ENCODE data around the gene TAP1.

Gene TAP1

DNA sequence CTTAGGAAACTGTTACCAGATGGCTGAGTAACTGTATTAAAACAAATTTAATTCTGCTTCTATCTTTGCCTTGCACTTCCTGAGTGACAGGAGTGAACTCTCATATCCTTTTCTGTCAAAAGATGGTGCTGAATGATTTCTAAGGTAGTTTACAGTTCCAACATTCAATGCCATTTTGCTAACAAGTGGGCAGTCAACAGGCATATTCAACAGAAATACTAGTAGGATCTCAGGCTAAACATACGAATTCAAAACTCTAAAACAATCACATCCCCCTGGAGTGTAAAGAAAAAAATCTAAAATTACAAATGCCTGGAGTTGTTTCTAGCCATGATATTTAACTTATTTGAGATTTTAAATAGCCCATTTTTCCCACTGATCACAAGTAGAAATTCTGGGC, 7.2 kb upstream of the TAP1 start:
- no peak for DNase-seq

DNA sequence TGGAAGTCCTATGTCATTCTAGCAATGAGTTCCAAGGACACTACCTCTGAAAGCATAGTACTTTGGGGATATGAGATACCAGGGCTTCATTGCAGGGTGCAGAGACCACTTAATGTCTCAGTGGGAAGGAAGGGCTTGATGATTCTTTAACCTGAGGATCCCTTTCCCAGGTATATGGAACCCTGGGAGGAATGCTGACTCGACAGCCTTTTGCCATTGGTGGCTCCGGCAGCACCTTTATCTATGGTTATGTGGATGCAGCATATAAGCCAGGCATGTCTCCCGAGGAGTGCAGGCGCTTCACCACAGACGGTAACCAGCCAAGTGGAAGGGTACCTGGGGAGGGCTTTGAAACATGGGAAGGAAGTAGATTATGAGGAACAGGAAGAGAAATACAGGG, 4.7 kb upstream of the TAP1 start:
- no peak for DNase-seq

DNA sequence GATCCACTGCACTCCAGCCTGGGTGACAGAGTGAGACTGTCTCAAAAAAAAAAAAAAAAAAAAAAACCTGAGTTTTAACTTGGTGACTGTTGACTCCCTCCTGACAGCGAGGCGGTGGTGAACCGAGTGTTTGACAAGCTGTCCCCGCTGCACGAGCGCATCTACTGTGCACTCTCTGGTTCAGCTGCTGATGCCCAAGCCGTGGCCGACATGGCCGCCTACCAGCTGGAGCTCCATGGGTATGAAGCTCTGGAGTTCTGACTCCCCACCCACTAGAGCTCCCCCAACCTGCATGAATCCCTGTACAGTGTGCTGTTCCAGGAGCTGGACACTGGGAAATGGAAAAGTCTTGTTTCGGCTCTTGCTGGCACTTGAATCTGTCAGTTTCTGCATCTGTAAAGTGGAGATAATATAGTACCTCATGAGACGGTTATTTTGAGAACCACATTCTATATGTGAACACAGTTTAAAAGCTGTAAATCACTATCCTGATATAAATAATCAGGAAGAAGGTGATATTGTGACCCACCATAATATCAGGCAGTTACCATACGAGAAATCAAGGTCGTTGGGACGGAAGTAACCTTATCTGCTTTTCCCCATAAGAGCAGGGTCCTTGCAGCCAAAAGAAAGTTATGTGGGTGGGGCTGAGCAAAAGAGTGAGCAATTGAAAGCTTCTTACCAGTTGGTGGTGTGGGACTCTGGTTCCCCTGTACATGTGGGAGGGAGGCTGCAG, 3.8 kb upstream of the TAP1 start:
- no peak for DNase-seq

DNA sequence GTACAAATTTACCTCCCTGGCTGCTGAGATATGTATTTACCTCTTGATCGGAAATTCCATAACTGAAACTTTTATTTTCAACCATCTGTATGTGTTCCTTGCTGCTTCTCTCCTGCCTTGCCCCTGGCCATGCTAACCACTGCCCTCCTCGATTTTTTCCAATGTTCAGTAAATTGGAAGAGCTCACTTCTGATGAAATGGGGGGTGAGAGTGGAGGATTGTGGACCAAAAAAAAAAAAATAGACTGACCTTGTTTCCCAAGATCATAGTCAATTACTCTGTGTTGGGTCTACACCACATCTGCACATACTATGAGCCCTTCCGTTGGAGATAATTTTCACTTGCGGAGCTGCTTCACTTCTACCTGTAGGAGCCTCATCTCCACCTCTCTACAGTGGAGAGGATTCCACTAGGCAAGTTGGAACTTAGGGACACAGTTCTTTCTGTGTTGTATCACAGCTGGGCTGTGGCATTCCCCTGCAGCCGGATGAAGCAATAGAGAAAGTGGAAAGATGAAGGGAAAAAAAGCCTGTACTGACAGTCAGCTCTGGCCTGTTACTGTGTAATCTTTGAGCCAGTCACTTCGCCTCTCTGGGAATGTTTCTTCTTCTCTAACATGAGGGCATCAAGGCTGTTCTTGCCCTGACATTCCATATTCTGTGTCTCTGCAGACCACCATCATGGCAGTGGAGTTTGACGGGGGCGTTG, 2.1 kb upstream of the TAP1 start:
- DNase-seq: no peak

DNA sequence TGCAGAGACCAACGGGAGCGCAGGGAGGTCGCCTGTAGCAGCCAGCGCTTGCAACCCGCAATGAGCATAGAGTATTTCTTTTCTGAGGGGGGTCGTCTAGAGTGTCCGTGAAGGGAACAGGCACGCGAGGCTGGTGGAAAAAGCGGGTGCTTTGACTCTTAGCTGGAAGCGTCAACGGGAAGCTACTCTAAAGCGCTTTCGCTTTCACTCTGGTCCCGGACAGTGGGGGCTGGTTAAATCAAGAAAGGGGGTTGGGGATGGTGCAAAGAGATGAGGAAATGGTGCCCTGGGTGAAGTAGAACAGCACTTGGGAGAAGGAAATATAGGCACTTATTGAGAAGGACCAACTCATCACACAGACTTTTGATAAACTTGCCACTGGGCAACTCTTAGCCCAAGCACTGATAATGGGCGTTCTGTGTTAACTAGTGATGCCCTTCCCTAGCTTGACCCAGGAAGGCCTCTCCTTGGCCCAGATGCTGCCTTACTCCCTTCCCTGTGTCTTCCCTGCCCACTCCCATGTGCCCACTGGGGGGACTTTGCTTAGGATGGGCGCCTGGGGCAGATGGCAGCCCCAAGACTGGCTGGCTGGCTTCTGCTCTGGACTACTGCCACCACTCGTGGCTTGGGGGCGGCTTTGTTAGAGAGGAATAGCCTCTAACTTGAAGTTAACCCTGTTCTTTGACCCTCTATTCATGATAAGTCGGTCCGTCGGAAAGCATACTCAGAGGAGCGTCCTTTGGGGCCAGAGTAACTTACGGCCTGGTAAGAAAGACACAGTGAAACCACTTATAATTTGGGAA, 1.1 kb upstream of the TAP1 start:
- peak; percentile 74 for DNase-seq

DNA sequence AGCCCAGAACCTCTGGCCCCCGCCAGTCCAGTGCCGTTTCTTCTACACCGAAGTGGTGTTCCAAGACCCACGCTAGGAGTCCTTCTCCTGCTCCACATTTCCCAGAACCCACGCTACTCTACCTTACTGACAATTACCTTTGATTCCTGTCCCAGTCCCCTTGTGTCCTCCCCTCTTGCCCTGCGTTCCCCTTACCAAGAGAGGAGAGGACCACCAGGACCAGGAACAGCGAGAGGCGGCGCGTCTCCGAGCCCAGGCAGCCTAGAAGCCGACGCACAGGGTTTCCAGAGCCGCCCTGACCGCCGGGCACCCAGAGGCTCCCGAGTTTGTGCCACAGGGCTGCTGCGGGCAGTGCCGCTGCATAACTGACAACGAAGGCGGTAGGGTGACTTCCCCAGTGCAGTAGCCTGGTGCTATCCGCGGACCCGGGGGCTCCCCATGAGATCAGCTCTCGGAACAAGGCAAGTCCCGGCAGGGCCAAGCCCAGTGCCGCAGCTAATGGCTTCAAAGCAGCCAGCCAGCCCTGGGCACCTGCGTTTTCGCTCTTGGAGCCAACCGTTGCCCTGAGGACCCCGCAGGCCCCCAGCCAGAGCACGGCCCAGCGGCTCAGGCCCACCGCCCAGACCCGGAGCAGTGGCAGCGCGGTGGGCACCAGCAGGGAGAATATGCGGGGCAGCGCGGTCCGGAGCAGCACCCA, 512 bp downstream of the TAP1 start:
- peak; percentile 63 for DNase-seq

DNA sequence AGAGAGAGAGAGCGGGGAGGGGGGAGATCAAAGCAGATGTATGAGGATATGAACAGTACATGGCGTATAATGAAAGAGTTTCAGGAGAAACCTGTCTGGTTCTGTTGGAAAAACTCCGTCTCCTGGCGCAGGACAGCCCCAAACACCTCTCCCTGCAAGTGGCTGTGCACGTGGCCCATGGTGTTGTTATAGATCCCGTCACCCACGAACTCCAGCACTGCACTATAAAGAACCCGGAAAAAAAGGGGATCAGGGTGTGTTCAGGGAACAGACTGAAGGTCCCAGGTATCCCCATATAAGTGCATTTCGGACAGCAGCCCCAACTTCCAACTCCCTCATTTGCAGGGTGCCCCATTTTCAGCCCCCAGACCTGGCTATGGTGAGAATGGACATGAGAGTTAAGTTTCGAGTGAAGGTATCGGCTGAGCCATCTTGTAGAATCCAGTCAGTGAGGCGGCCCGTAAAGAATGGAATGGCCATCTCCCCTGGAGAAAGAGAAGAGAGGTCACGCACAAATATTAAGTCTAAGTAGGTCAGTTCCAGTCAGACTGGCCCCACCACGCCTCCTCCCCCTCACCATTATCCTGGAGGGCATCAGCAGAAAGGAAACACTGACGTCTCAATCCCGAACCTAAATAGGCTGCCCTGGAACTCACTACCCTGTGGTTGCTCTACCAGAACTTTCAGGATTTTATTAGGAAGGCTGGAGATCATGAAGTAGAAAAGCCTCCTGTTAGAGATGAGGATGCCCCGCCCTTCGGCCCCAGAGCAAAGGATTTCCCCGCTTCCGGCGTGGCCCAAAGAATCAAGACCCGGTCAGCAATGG, 1.3 kb downstream of the TAP1 start:
- DNase-seq: peak; percentile 44

DNA sequence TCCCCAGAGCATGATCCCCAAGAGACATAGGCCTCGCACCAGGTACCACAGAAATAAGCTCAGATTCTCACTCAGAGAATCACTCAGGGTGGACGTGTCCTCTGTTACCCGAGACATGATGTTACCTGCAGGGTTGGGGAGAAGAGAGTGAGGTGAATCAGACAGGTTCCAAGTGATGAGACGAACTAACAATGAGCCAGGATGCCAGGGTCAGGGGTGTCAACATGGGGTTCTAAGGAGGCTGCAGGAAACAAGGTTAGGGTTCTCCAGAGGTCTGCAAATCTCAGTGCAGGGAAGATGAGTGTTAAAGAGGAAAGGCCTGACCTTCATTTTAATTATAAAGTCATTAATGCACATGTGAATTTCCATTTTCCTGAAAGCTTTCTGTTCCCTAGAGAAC, 2.5 kb downstream of the TAP1 start:
- DNase-seq: no peak

DNA sequence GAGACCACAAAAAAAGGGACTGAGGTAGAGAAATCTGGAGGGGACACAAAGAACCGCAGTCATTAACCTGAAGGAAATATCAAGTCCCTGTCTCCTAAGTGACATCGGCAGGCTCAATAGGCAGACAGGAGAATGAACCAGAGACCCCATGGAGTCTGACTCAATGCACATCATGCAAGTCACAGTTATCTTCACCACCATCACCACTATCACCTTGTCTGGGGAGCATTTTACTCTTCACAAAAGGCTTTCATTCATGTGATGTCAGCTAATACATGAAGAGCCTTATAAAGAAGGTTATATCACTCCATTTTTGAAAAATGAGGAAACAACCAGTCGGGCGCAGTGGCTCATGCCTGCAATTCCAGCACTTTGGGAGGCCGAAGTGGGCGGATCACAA, 4.4 kb downstream of the TAP1 start:
- no peak for DNase-seq

DNA sequence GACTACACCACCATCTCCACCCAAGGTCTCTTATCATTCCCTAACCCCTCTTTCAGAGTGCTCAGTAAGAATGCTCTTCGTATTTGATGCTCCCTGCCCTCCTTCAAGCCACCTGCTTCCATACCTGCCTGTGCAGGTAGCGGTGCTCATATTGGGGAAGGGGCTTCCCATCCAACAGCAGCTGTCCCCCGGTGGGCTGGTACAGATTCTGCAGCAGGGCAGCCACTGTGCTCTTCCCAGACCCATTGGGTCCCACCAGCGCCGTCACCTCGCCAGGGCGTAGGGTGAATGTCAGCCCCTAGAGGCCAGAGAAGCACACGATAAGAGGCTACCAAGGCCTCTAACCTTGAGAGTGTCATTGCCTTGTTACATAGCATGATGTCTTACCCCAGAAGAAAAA, 5.7 kb downstream of the TAP1 start:
- no peak for DNase-seq

DNA sequence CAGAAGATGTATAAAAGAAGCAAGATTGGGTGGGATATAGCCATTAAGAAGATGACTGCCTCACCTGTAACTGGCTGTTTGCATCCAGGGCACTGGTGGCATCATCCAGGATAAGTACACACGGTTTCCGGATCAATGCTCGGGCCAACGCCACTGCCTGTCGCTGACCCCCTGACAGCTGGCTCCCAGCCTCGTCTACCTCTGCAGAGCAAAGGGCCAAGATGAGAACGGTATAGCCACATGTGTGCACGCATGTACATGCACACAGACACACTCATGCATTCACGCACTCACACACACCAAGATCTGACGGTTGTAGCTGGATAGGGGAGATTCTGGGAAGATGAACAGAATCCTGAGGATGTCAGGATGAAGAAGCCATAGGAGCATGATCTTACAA, 6.5 kb downstream of the TAP1 start:
- DNase-seq: no peak

DNA sequence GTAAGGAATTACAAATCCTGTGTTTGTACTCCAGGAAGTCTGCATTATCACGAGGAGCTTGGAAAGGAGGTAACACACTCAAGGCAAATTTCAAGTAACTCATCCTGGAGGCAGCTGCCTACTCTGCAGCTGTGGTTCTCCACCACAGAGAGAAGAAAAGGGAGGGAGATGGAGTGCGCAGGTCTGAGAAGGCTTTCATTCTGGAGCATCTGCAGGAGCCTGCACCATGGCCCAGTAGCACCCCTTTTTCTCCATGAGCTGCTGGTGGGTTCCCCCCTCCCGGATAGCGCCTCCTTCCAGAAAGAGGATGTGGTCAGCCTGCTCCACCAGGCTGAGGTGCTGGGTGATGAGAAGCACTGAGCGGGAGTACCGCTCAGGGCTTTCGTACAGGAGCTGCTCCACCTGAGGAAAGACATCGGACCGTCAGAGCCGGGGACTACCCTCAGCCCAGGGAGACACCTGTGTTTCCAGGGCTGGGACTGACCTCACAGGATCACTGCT, 8.1 kb downstream of the TAP1 start:
- DNase-seq: peak; percentile 64

DNA sequence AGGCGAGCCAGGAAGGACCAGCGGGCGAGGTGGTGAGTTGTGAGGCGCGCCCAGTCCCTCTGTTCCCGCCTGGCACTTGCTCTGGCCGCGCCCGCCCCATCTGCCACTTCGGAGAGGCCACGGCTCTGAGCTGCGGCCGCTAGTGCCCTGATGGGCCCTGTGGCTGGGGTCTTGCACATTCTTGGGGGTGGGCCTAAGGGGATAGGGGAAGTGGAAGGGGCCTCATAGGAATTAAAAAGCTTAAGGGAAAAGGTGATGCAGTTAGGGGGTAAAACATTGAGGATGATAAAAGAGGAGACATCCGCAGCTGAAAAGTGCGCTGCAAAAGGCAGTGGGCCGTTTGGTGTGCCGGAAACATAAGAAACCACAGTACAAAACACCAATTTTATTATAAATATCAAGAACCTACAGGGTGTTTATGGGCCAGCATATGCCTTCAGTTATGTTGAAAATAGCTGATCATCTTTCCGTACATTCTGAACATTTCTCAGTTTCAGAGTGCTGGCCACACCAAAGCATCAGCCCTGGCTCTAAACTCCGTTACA, 8.6 kb downstream of the TAP1 start:
- no peak for DNase-seq

DNA sequence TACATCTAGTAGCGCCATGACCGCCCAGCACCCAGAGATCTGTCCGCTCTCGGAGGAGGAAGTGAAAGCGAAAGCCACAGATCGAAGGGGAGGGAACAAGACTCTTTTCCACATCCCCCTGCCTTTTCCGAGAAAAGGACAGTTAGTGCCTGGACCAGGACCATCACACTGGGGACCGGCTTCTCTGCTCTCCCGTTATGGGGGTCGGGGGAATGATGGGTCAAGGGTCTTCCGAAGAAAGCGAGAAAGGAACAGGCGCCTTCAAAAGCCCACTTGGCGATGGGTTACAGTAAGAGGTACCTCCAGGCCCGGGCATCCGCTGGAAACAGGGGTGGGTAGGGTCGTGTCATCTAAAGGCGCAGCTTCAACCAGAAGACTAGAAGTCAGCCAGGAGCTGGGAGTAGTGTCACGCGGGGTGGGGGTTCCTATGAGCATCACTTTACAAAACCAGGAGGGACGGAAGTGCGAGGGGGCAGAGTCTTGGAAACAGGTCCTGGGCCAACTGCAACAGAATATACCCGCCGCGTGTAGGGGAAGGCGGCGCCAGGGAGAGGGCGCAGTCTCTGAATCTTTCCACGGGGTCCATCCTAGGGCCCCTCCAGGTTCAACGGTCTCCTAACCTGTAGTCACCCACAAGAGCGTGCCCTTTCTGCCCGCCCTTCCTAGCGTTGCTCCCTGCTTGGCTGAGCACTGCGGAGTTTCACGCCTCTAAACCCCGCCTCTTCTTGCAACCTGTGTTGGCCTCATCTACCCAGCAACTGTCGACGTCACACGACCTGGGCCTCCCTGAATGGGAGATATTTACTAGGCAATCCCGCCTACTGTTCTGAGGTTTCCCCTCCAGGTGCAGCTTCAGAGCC, 9.3 kb downstream of the TAP1 start, which contains the start of gene PSMB8:
Gene PSMB8, minus strand, starts transcription at position 69 of the 860 bp plus-strand sequence. Its CDS starts 51 bp downstream, at position 18.
- DNase-seq: peak; percentile 99

DNA sequence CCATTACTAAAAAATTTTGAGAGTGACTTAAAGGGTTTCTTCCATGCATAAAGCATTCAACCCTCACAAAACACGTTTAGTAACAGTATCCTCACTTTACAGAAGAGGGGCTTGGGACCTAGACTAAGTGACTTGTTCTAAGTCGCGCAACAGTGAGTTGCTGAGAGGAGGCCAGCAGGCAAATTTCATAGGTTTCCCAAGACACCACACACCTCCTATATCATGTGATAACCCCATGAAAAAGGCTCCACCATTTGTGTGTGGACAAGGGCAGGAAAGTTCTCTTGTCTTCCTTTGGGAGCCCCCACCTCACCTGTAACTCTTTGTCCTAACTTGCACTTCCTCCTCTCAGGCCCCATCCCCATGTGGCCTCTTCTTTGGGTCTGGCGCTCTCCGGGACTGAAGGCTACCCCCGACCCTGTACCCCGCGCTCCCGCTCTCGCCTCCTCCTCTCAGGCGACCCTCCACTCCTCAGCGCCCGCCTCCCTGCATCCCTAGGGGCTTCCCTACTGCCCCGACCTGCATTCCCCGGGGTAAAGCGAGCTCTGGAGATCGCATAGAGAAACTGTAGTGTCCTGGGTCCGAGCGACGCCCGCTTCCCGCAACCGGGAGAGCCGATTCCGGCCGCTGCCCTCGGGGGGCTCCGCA, 10.0 kb downstream of the TAP1 start:
- peak; percentile 36 for DNase-seq

DNA sequence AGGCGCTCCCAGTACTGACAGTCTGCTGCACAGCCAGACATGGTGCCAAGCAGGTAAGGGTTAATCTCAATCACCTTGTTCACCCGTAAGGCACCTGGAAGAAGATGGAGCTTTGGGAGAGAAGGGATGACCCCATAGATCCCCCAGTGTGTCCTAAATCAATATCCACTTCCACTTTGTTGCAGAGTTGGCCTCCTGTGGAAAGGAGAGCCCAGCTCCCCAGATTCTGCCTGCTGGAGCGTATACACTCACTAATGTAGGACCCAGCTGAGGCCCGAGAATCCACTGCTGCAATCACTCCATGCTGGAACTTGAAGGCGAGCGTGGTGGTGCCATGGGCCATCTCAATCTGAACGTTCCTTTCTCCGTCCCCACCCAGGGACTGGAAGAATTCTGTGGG, 10.8 kb downstream of the TAP1 start:
- DNase-seq: no peak

DNA sequence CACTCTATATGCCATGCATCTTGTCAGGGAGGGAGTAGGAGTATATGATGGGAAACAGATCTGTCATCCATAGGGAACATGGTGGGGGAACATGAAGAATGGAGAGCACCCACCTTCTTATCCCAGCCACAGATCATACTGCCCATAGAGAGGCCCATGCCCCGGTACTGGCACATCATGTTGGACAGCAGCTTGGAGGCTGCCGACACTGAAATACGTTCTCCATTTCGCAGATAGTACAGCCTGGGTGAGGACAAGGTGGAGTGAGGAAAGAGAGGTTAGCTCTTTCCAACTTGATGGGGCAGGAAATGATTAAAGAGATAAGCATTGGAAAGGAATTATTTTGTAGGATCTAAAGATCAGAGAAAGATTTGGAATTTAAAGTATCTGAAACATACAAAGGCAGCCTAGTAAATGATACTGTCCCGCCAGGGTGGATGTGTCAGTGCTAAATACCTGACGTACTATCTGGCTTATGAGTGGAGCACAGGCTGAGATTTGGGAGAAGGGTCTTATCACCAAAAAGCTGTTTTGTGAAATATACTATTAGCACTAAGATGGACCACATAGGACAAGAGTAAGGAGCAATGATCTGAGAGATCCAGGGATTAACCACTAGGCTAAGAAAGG, 11.4 kb downstream of the TAP1 start:
- no peak for DNase-seq

DNA sequence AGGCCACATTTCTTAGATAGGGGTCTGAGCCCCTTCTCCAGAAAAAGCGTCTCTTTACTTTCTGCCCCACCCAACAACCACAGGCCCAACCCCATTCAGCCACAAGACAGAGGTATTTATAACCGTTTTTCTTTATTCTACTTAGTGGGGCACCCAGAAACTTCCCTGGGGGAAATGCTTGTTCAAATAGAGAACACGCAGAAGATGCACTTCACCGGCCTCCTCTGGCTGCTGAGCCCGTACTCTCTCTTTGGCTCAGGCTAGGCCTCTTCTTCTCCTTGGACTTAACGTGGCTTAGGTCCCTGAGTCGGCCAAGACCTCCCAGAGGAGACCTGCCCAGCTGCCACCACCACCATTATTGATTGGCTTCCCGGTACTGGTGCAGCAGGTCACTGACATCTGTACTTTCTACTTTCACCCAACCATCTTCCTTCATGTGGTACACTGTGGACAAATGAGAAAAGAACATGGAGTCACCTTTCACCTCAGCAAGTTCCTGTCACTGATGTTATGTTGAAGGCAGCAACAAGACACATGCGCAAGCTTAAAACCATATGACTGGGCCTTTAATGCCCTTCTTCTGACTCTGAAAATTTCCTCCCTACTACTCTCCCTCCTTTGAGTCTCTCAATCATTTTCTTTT, 12.8 kb downstream of the TAP1 start:
- DNase-seq: peak; percentile 61

DNA sequence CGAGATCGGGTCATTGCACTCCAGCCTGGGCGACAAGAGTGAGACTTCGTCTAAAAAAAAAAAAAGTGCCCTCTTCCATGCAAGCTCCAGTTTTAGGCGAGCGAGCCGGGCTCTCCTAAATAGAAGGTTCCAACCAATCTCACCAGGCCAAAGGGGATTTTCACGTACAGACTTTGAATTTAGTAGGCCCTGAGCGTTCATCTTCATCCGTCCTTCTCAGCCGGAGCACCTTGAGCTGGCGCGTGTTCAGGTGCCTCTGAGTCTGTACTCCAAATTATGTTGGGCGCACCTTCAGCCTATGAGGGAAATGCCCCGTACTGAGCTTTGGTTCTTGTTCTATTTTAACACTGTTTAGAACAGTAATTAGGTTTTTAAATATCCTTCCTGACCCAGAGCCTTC, 14.1 kb downstream of the TAP1 start:
- no peak for DNase-seq
